Endometrial microvascular endothelial cells (primary cell): ENCODE data around the gene KCNMA1. TPM values are rescaled to one million over a fixed set of nuclear protein-coding genes. Genes with fewer than 3 reads are reported as not detected.

Experiments used
- in situ Hi-C: cut with HindIII; loops from 2 replicates; pipeline ENCODE4 v1.10.0; 2017; ENCODE audit warnings: low sequenced_read_pairs, low pct_unique_long_range_greater_than_20kb; ENCODE audit errors: inconsistent ontology term
- total RNA-seq: library from RNA; depleted of rRNA; stranded (reverse); fragments of >200 nt; gene quantifications from one replicate; pipeline ENCODE4 v1.2.3, GENCODE V29; 2015; ENCODE audit errors: inconsistent ontology term

The KCNMA1 gene
- total RNA-seq, 1 donor from 2014 or later, result 0.09 TPM

DNA sequence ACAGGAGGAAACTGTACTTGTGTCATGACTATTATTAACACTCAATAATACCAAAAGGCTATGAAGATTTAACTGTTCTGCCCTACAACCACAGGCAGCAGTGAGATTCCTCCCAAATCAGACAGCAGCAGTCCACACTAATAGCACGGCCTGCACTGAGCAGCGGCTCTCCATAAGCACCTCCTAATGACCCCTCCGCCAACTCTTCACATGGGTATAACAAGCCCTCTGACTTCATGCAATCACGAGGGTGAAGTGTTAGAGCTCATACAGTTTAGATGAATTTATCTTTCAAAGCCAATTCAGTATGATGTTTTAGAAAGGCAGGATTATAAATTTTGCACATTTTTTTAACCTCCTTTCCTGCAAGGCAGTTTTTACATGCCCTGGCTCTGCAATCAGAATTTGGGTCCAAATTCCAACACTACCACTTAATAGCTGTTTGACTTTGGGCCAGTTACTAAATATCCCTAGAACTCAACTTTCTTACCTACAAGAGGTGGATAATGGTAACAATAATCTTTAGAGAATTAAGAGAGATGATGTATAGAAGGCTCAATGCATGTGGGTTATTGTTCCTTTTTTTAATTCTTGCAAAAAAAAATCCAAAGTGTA, 617.1 kb downstream of the KCNMA1 start:
- in situ Hi-C loops, result no loop called here

DNA sequence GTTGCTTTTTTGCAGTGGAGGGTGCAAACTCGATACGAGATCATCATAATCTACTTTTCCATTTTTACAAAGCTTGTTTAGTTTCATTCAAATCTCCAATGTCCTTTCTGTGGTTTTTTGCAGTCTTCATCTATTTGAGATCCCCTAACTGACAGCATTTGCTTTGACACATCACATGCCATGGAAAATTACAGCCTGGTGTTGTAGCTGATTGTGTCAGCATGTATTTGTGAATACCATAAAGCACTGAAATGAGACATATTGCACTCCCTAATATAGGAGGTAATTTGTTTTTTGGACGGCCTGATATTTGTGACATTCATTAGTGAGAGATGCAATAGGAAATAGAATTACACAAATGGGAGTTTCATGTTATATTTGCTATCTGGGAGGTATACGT, 620.8 kb downstream of the KCNMA1 start:
- in situ Hi-C loops, result no loop called here

DNA sequence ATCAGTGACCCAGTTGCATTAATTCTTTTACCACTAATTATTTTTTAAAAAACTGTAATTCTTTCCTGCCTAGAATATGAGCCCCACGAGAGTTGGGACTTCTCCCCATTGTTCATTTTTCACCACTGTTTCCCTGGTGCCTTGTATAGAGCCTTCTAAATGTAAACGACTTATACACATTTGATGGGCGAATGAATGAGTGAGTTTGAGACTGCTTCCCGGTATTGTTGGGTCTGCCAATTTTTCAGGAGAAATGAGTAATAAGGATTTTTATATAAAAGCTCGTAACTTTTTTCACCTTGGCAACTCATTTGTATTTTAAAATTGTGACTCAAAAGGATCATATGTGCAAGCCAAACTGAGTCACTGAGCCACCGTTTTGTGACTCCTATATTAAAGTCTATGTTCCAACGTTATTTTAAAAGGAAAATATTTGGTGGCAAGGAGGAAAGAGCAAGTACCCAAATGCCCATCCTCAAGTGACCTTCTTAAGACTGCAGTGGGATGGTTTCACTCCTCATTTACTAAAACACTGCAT, 621.3 kb downstream of the KCNMA1 start:
- in situ Hi-C loops, result no loop called here

DNA sequence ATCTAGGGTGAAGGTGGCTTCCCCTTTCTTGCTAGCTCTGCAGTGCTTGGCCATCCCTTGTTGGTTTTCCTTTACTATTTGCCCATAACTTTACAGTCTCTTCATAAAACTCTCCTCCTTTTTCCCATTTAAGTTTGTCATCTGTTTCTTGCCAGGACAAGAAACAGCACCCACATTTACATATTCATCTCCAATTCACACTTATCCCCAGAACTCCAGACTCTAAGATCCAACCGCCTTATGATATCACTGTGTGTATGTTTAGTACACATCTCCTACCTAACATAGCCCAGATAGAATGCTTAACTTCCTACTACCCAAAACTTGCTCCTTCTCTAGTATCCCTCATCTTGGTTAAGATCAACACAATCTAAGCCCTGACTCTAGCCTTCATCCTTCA, 622.2 kb downstream of the KCNMA1 start:
- in situ Hi-C loops, result no loop called here

DNA sequence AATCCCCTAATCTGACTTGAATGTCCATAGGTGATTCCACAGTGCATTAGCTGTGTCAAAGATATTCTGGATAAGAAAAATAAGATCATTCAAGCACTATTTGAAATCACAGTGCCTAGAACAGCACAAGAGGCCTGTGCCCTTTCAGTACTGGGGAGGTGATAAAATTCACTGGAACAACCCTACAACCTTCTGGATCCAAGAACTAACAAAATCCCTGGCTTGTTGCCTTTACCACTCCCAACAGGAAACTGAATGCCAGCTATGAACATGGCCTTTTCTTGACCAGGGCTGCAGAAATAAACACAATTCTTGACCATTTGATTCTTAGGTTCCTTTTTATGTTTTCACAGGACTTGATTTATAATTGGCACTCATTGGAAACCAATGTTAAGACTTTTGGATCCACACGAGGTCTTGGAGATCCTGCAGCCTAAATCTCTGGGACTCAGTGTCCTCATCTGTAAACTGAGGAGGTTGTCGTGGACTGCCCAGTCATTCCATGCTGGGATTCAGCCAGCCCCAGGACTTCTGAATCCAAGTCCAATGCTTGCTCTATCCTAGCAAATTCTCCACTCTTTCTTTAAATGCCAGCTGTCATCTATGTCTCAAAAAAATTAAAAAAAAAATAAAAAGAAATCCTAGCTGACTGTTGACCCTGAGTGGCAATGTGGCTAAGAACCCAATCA, 624.7 kb downstream of the KCNMA1 start:
- in situ Hi-C loops, result no loop called here

DNA sequence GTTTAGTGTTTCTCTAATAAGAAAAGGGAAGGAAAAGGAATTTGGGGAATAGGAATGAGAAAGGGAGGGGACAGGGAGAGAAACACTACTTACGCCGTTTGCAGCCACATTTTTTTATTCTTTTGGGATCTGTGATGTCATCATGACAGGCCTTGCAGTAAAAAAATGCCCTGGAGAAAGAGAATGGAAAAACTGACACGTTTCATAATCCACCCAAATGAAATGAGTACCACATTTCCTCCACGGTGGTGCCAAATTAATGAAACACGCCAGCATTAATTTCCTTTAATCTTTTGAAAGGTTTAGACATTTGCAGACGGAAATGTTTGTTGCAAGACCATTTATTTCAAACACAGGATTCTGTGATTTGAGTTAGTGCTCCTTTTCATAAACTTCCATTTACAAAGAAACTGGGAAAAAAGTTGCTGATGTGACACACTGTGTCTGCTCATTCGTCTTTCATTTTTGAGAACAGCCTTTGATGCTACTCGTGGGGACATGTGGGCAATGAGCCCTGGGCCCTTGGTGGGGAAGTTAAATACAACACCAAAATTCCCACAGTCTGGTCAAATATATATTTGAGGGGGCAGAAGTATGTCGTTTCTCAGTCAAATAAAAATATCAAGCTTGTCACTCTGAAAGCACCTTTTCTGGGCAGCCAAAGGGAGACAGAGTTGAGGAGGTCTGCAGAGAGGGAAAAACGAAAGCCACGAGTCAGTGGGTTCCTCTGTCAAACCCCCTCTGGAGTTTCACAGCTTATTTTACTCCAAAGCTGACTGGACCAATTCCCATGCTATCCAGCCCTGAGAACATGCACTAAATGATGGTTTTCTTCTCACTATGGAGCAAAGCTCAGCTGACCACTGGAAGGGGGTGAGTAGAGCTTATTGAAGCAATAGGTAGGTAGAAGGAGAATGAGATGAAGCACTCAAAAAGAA, 625.5 kb downstream of the KCNMA1 start:
- in situ Hi-C loops, result no loop called here

DNA sequence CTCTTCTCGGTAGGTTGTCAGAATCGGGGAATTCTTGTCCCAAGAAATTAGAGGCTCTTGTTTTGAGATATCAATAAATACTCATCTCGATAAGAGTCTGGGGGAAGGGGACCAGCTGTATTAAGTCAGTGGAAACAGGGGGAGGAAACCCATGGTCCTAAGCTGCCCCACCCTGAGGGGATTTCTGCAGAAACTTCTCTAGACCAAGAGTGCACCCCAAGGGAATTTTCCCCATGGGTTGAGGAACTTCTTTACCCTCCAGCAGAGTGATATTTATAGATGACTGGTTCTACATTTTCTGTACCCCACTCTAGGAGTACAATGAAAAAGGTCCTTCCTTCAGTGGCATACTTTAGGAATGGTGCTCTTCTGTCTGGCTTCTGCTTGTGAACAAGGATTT, 627.2 kb downstream of the KCNMA1 start:
- in situ Hi-C loops, result no loop called here

DNA sequence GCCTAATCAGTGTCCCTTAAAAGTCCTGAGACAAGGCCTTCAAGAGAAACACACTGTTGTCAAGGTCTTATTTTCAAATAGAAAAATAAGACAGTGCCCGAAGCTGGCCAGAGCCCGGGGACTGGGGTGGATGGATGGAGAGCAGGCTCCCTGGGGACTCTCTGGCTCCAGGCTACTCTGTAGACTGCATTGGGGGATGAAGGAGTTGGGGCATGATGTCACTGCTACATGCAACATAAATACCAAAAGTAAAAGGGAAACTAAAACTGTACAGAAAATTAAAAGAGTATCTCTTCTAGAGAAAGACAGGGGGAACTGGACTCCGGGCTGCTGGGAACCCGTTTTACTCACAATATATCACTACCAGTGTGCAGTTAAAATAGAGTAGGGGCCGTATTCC, 629.8 kb downstream of the KCNMA1 start:
- in situ Hi-C loops, result no loop called here

DNA sequence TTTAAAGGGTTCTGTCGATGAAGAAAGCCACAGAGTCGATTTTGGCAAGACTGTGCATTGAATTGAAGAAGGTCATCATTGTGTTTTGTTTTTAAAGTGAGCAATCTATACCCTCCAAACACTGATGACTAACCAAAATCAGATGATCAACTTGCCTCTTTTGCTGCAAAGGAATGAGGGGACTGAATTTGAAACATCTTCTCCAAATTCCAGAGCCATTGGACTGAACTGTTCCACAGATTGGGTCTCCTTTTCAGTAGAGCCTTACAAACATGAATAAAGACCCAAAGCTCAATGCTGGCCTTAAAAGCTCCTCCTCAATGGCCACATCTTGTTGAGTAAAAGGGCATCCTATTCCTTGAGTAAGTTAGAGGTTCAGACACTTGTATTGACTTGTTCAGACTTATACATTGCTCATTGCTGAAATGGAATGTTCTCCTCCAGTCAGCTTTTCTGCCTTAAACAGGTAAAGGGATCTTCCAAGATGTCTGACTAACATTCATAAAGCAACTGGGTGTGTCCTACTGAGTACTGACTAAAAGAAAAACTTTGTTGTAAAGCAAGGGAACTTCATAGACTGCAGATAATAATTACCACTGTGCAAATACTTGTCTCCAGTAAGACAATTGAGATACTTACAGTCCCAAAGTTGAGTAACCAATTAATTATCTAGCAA, 630.6 kb downstream of the KCNMA1 start:
- in situ Hi-C loops, result no loop called here

DNA sequence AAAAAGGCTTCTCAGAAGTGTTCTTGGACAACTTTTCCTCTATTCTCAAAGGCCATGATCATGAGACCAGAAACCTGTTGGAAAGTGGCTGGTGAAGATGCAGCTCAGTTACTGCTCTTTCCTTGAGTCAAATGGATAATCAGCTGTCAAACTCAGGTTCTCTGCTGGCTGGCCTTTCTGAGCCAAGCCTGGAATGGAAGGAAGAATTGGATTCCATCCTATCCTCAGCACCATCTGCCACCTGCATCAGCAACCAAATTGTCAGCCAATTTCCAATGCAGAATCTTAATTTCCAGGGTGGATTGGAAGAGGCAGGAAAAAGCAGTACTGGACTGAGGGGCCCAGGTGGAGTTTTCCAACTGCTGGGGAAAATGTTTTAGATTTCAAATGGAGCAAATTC, 631.7 kb downstream of the KCNMA1 start:
- in situ Hi-C loops, result no loop called here

DNA sequence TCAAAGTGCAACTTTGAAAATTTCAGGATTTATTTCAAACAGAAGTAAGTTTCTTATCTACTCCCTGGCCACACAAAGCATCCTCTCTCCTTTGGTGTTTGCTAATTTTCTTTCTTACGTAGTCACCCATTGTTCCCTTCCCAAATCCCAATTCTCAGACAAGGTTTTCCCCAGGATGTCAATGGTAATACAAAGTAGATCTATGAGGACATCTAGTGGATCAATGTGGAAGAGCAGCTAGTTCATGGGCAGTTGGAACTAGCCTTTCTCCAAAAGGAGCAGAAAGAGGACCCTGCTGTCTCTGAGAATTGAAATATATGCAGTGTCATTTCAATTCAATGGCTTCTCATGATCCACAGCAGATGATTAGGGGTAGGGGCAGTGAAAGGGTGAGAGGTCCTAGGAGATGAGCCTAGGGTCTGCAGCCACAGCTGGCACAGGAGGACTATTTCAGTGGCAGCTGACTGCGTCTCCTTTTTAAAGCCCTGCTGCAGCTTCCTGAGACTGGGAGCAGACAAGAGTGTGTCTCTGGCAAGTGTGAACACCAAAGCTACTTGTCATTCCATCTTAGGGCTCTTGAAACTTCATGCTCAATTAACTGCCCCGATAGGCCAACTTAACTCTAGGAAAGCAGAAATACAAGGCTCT, 632.6 kb downstream of the KCNMA1 start:
- in situ Hi-C loops, result no loop called here

DNA sequence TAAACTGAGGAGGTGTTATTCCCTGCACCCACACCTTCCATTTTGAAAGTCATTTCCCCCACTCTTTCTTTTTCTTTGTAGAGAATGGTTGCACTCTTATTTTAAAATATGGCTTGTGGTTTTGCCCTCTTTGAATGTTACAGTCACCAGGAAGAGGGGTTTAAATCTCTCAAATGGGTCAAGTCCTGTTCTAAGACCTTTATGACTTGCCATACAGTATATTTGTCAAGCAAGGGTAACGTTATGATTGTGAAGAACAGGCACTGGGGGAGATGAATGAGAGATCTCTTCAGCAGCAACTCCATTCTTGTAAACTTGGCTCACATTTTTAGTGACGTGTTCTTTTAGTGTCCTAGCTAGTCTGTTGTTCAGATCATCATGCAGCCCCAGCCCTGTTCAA, 634.7 kb downstream of the KCNMA1 start:
- in situ Hi-C loops, result no loop called here

DNA sequence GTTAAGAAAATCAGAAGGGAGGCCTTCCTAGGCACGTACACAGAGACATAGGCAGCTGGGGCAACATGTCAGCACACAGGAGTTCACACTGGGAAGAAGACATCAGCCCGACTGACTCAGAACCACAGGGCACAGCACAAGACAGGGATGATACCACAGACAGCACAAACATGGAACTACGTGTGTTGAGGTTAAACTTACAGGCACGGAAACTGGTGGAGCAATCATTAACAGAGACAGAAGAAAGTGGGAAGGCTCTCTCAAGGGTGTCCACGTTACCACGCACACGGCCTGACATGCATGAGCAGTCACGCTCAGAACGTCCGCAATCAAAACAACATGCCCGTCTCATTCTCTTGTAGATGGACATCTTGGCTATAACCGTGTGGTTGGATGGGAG, 636.4 kb downstream of the KCNMA1 start:
- in situ Hi-C loops, result no loop called here

DNA sequence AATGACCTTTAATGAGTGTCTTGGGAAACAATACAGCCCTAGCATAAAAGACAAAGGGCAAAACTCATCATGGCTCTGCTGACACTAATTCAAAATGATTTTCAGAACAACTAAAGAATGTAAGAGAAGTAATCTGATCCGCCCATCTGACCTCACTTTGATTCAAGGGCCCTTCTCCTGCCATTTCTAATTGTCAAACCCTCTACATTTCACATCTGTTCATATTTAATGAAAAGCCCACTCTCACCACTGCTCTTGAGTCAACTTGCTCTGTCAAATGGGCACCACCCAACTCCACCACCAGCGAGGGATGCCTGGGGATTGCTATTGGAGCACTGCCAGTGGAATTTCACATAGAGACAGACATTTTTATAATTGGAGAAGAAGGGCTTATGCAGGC, 639.2 kb downstream of the KCNMA1 start:
- in situ Hi-C loops, result no loop called here

DNA sequence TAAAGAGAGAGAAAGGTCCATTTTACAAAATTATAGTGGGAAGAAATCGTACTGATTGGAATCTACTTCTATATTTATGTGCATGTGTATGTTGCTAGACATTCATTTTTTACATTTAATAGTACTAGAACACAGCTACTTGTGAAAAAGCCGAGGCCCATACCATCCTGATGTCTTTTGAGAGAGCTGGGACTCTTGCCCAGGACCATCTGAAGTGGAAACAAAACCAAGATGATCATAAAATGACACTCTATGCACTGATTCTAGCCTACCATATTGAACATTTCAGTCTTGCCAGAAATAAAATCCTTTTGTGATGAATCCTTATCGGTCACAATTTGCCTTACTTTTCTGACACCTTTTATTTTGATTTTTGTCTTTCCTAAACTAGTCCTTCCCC, 640.0 kb downstream of the KCNMA1 start:
- in situ Hi-C loops, result no loop called here

DNA sequence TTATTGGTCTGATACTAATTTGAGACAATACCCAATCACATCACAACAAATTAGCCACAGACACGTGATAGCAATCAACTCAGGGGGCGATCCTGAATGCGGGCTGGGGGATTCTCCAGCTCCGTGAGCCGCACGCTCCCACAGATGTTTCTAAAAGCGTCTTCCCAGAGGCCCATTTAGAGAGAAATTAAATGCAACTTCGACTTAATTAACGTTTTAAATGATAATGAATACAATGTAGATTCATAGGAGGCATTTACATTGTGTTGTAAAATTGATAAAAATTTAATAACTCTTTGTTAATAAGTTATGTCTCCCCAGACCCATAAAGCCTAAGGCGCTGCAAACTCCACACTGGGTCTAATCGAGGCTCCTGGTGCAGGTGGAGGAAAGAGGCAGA, 642.6 kb downstream of the KCNMA1 start:
- in situ Hi-C loops, result no loop called here

DNA sequence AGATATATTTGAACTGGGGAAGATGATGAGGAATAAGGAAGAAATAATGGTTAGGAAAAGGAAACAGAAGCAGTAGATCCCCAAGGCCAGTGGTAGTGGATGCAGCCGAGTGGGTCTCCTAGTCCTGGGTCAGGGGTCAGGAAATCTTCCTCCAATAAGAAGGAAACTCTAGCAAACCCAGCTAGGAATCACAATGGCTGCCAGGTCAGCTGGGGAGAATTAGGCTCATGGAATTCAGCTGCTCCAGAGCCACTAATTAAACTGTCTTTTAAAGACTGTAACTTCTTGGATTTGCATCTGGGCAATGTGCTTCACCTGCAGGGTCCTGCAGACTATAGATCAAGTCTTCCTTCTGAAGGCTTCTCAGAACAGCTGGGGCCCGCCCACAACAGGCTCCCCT, 644.4 kb downstream of the KCNMA1 start:
- in situ Hi-C loops, result no loop called here

DNA sequence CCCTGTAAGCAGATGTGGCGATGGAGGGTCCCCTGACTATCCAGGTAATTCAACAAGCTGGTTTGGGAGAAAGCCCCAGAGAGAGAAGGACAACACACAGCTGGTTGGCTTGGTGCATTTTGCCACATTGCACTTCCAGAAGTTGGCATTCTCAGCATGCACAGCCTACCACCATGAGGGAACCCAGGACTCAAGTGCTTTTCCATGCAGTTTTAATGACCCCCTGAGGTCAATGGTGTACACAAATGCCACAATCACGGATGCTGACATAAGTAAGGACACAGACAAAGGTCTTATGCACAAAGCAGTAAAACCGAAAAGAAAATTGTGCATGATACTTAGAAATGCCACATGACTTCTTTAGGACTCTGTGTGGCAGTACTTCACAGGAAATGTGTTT, 645.1 kb downstream of the KCNMA1 start:
- in situ Hi-C loops, result no loop called here

DNA sequence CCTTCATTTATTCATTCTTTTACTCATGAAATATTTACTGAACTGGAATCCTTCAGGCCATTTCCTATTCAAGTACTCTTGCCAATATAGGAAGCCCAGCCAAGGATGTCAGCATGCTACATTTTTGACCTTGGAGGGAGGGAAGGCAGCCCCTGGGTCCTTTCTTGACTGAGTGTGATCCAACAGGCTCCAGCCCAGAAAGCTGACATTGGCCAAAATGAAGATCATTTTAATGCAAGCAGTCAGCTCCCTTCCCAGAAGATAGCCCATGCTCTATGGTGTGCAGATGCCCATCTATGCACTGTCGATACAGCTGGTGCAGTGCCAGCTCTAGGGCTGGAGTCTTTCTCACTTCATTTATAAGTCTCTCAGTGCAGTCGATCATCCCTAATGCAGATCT, 646.0 kb downstream of the KCNMA1 start:
- in situ Hi-C loops, result no loop called here
